ENCODE results near the gene SSR1.
A peak's percentile ranks its signal among the peaks of the same experiment; 100 is the strongest.
"Not testable (repeated sequence)": the region's sequence is repeated elsewhere in the genome, so short reads cannot be mapped to it uniquely, and the experiment has no call there.

Gene SSR1

GRCh38 chr6:7274525-7274924, 38.5 kb downstream of the SSR1 start:
- not testable (repeated sequence) for DNase-seq

DNA sequence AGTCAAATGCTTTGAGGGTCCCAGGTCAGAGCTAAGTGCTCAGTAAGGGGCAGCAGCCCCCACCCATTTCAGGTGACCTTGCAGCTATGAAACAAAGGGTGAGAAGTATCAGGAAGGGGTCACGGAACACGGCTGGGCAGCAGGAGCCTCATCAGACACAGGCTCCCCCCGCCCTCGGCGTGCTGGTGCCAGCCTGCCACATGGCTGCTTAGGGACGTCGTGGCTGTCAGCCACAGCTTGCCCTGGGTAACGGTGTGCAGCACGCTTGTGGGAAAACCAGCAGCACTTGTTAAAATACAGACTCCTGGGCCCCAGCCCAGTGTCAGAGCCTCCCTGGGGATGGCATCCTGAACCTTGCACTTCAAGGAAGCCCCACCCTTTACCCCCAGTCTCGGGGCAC, 39.3 kb downstream of the SSR1 start:
- no peak for DNase-seq

- DNase-seq = no peak
Measured at GRCh38 chr6:7271205-7271534, 41.8 kb downstream of the SSR1 start.

- DNase-seq = no peak
Measured at GRCh38 chr6:7270320-7271204, 42.4 kb downstream of the SSR1 start.

DNA sequence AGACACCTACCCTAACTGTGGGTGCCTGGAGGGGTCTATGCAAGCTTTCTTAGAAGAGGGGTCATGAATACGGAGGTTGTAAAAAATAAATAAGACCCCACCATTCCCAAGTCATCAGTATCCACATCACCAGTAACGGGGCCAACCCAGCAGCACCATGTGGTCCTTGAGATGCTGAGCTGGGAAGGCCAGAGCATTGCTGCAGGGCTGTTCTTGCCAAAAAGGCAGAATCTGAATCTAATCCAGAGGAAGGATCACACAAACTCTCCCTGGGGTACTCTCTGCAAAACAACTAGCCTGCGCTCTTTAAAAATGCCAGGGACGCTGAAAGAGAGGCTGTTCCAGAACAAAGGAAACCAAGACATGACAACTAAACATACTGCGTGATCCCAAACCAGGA, 43.2 kb downstream of the SSR1 start:
- DNase-seq = no peak

- no peak for DNase-seq
Measured at GRCh38 chr6:7268816-7269555, 44.0 kb downstream of the SSR1 start.

DNA sequence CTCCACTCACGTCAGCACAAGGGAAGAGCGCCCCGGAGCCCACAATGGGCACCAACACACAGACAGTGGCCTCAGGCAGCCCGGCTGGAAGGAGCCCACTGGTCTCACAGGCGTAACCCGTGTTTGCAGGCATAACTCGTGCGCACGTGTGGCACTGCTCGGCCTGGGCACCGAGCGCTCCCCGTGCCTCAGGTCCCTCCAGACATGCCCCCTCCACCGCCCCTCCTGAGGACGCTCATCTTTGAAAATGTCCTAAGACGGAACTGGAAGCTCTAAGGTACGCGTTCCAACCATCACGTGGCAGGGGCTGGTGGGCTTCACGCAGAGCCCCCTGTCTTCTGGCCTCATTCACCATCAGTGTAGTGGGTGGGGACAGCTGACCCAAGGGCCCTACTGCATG, 44.6 kb downstream of the SSR1 start:
- no peak for DNase-seq

DNA sequence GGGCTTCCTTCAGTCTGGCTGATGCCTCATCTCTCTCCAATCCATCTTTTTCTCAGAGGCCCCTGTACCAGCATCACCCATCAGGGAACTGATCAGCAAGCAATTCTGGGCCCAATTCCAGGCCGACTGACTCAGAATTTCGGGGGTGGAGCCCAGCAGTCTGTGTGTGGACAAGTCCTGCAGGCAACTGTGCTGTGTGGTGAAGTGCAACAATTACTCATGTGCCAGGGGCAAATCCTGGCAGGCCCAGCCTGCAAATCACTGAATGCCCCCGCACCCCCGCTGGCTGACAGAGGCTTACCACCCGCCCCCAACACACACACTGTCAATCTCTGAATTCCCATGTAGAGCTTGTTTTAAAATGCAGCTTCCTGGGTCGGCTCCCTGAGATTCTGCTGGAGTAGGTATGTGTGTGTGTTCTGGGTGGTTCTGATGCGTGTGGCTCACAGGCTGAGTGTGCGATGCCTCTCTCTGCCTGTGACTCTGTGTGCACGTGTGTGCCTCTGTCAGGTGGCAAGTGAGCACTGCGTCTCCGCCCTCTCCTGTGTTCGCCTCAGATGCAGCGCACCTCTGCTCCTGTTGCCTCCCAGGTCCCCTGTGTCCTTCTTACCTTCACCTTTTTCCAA, 45.4 kb downstream of the SSR1 start:
- no peak for DNase-seq

- DNase-seq = no peak
Measured at GRCh38 chr6:7267071-7267465, 45.9 kb downstream of the SSR1 start.

DNA sequence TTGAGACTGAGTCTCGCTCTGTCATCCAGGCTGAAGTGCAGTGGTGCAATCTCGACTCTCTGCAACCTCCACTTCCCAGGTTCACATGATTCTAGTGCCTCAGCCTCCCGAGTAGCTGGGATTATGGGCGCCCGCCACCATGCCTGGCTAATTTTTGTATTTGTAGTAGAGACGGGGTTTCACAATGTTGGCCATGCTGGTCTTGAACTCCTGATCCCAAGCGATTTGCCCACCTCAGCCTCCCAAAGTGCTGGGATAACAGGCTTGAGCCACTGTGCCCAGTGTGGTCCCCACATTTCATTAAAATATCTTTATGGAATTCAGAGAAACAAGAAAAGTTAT, 47.6 kb downstream of the SSR1 start:
- not testable (repeated sequence) for DNase-seq

GRCh38 chr6:7264686-7265384, 48.2 kb downstream of the SSR1 start:
- DNase-seq = no peak

DNA sequence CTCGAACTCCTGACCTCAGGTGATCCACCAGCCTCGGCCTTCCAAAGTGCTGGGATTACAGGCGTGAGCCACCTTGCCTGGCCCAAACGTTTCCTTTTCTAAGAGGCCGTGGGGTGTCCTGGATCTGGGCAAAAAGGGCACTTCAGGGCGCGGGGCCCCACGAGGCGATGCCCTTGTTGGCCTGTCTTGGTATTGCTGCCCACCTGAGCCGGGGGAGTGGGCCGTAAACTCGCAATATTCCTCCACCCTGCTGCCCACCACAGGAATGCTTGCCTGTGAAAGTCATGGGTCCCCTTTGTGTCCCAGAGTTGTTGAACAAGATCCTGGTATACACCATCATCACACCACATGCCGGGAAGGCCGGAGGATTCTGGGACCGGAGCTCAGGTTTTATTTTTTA, 49.0 kb downstream of the SSR1 start:
- no peak for DNase-seq

DNA sequence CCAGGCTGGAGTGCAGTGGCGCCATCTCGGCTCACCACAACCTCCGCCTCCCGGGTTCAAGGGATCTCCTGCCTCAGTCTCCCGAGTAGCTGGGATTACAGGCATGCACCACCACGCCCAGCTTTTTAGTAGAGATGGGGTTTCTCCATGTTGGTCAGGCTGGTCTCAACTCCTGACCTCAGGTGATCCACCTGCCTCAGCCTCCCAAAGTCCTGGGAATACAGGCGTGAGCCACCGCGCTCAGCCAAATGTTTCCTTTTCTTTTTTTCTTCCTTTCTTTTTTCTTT, 49.5 kb downstream of the SSR1 start:
- DNase-seq = not testable (repeated sequence)

- DNase-seq = no peak
Measured at GRCh38 chr6:7262746-7263518, 50.1 kb downstream of the SSR1 start.

DNA sequence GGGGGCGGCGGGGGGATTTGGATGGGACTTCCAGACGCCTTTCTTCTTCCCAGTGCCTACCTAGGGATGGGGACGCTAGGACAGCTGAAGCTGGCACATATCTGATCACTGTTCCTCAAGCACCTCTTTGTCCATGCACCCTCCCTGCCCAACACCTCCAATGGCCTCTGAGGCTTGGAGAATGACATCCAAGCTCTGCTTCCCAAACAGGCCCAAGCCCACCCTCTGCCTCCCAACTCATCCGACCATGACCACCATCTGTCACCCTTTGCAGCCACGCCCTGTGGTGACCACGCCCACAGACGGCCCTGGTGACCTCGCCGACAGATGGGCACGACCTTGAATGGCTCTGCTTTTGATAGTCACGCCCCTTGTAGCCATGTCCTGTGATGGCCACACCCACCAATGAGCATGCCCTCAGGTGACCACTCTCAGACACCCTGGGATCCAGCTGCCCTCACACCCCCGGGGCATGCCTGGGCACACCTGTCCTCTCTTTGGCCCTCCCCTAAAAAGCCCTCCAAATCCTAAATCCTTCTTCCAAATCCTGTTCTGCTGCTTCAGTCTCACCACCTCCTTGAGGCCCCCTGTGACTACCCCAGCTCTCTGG, 51.0 kb downstream of the SSR1 start:
- no peak for DNase-seq

- peak in 3 of 6 experiments; percentile 11 to 29 (median 23) for DNase-seq
Measured at GRCh38 chr6:7261032-7261841, 51.8 kb downstream of the SSR1 start.

- DNase-seq = no peak
Measured at GRCh38 chr6:7260291-7261031, 52.5 kb downstream of the SSR1 start.

GRCh38 chr6:7258231-7258763, 54.7 kb downstream of the SSR1 start:
- DNase-seq = no peak

DNA sequence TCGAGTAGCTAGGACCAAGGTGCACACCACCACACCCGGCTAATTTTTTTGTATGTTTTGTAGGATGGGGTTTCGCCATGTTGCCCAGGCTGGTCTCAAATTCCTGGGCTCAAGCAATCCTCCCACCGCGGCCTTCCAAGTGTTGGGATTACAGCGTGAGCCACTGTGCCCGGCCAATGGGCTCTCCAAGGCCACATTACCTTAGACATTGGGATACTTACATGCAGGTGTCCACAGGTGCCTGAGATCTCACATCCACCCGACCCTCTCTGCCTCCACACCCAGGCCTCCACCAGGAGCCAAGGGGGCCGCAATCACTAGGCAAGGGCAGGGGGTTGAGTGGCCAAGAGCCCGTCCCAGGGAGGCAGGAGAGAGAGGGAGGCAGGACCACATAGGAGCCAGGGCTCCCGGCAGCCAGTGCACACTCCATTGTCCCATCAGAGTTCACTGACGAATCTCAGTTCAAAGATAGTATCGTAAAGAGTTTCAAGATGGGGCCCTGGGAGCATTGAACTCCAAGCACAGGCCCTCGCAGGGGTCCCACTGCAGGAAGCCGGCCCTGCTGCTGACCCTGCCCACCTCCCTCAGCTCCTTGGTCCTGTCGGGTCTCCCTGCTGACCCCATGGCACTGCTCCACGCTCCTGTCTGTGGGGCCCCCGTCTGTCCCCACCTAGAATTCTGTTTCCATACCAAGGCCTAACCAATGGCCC, 55.3 kb downstream of the SSR1 start:
- DNase-seq = no peak

- DNase-seq = no peak
Measured at GRCh38 chr6:7256785-7257184, 56.2 kb downstream of the SSR1 start.
